GM23338 (cell line): ENCODE results near the gene SIPA1.

Experiments used
- CTCF ChIP-seq, 2 experiments: fragments of 200-600 bp in 1 of 2; sonication (generic) in 1 of 2; conservative IDR thresholded peaks; 2 replicates each; pipeline versions ENCODE4 v1.5.1 to v1.6.1; 2016 to 2017; ENCODE audit warnings: antibody characterized with exemption in 2 of 2, low read depth in 2 of 2, mild to moderate bottlenecking in 2 of 2, moderate library complexity in 1 of 2
- EZH2 ChIP-seq: fragments of 200-600 bp; sonication (generic); IDR thresholded peaks from one replicate; pipeline ENCODE4 v1.8.0; 2017; ENCODE audit warnings: antibody characterized with exemption, mild to moderate bottlenecking, low read depth; ENCODE audit not compliant: unreplicated experiment
- POLR2AphosphoS5 ChIP-seq: IDR thresholded peaks from 2 replicates; pipeline ENCODE4 v1.6.1; 2016; ENCODE audit warnings: antibody characterized with exemption, low read depth

- TF ChIP-seq CTCF (conservative IDR thresholded peaks at IDR 0.05; ENCODE audit: low read depth in 2 of 2): no peak
- no peak for TF ChIP-seq POLR2AphosphoS5
- TF ChIP-seq EZH2: no peak
These were observed 24.4 kb downstream of the SIPA1 start for GRCh38 chr11:65662247-65662798.
